ENCODE results near the gene MFSD8. TPM values are rescaled to one million over a fixed set of nuclear protein-coding genes. Genes with fewer than 3 reads are reported as not detected.
"Not testable (repeated sequence)": the region's sequence is repeated elsewhere in the genome, so short reads cannot be mapped to it uniquely, and the experiment has no call there.

MFSD8 gene
- total RNA-seq, 1 donor from 2014 or later = 16.5 TPM

- TF ChIP-seq CTCF (IDR thresholded peaks at IDR 0.05) = no peak
- H3K4me3 Mint-ChIP-seq (ENCODE audit: unreplicated experiment) = no peak overlapping the region
- peaks cover 16% of the 10 kb centered on the region for H3K36me3 Mint-ChIP-seq (ENCODE audit: unreplicated experiment)
- no peak for DNase-seq (ENCODE audit: extremely low spot score, unreplicated experiment)
- no peaks in the 10 kb centered on the region for H3K4me1 Mint-ChIP-seq (ENCODE audit: unreplicated experiment)
- no peaks in the 10 kb centered on the region for H3K27me3 Mint-ChIP-seq (ENCODE audit: unreplicated experiment)
- no peak overlapping the region for H3K27ac Mint-ChIP-seq (ENCODE audit: unreplicated experiment)
- peaks cover 4% of the 10 kb centered on the region for H3K9me3 Mint-ChIP-seq (ENCODE audit: unreplicated experiment)
Observed at GRCh38 chr4:127978930-127979329, 14.0 kb upstream of the MFSD8 start.

GRCh38 chr4:127975121-127975770 lies 10.3 kb upstream of the MFSD8 start:
- Mint-ChIP-seq H3K36me3 (ENCODE audit: unreplicated experiment) (peaks cover 18% of the 10 kb centered on the region), H3K4me3 (ENCODE audit: unreplicated experiment) (no peak overlapping the region), H3K27ac (ENCODE audit: unreplicated experiment) (no peak overlapping the region), H3K27me3 (ENCODE audit: unreplicated experiment) (no peaks in the 10 kb centered on the region), H3K9me3 (ENCODE audit: unreplicated experiment) (peaks cover 4% of the 10 kb centered on the region), H3K4me1 (ENCODE audit: unreplicated experiment) (no peaks in the 10 kb centered on the region)
- DNase-seq (ENCODE audit: extremely low spot score, unreplicated experiment) = no peak
- no peak for TF ChIP-seq CTCF (IDR thresholded peaks at IDR 0.05)

DNA sequence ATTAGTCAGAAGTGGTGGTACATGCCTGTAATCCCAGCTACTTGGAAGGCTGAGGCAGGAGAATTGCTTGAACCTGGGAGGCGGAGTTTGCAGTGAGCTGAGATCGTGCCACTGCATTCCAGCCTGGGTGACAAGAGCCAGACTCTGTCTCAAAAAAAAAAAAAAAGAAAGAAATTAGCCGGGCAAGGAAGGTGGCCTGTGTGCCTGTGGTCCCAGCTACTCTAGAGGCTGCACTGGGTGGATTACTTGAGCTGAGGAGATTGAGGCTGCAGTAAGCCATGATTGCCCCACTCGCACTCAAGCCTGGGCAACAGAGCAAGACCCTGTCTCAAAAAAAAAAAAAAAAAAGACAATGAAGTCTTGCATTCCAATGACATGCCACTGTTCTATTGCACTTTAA lies 6.0 kb upstream of the MFSD8 start:
- not testable (repeated sequence) for H3K4me3 Mint-ChIP-seq (ENCODE audit: unreplicated experiment); H3K36me3 Mint-ChIP-seq (ENCODE audit: unreplicated experiment); H3K9me3 Mint-ChIP-seq (ENCODE audit: unreplicated experiment); H3K27ac Mint-ChIP-seq (ENCODE audit: unreplicated experiment); H3K4me1 Mint-ChIP-seq (ENCODE audit: unreplicated experiment); DNase-seq (ENCODE audit: extremely low spot score, unreplicated experiment); H3K27me3 Mint-ChIP-seq (ENCODE audit: unreplicated experiment)

- no peak overlapping the region for H3K4me3 Mint-ChIP-seq (ENCODE audit: unreplicated experiment)
- H3K27me3 Mint-ChIP-seq (ENCODE audit: unreplicated experiment) = no peaks in the 10 kb centered on the region
- TF ChIP-seq CTCF (IDR thresholded peaks at IDR 0.05) = no peak
- H3K27ac Mint-ChIP-seq (ENCODE audit: unreplicated experiment) = no peak overlapping the region
- DNase-seq (ENCODE audit: extremely low spot score, unreplicated experiment) = no peak
- H3K36me3 Mint-ChIP-seq (ENCODE audit: unreplicated experiment) = peaks cover 4% of the 10 kb centered on the region
- H3K9me3 Mint-ChIP-seq (ENCODE audit: unreplicated experiment) = no peaks in the 10 kb centered on the region
- peaks cover 10% of the 10 kb centered on the region for H3K4me1 Mint-ChIP-seq (ENCODE audit: unreplicated experiment)
Observed at GRCh38 chr4:127968586-127968985, 3.6 kb upstream of the MFSD8 start.

GRCh38 chr4:127967141-127967775 lies 2.3 kb upstream of the MFSD8 start:
- Mint-ChIP-seq H3K9me3 (ENCODE audit: unreplicated experiment) (no peaks in the 10 kb centered on the region), H3K36me3 (ENCODE audit: unreplicated experiment) (no peaks in the 10 kb centered on the region), H3K27me3 (ENCODE audit: unreplicated experiment) (no peaks in the 10 kb centered on the region), H3K27ac (ENCODE audit: unreplicated experiment) (no peak overlapping the region), H3K4me1 (ENCODE audit: unreplicated experiment) (peaks cover 20% of the 10 kb centered on the region), H3K4me3 (ENCODE audit: unreplicated experiment) (peak overlapping the region; percentile 44)
- TF ChIP-seq CTCF (IDR thresholded peaks at IDR 0.05) = no peak
- DNase-seq (ENCODE audit: extremely low spot score, unreplicated experiment) = no peak

Measured in osteocyte (in vitro differentiated cells).